ENCODE measurements around the gene EN2.
A peak's percentile ranks its signal among the peaks of the same experiment; 100 is the strongest.

EN2 gene

GRCh38 chr7:155458111-155458877, at the start of gene EN2:
EN2 (plus strand) TSS chr7:155458129; CDS start chr7:155458378, 249 bp downstream.
- no peak for DNase-seq

GRCh38 chr7:155408651-155409586, 49.0 kb upstream of the EN2 start:
- no peak for DNase-seq

- no peak for DNase-seq
Measured at GRCh38 chr7:155409980-155410379, 47.9 kb upstream of the EN2 start.

GRCh38 chr7:155410431-155410830, 47.5 kb upstream of the EN2 start:
- no peak for DNase-seq

- no peak for DNase-seq
Measured at GRCh38 chr7:155411718-155412415, 46.1 kb upstream of the EN2 start.

- DNase-seq: peak; percentile 44
Measured at GRCh38 chr7:155412416-155413253, 45.3 kb upstream of the EN2 start.

- no peak for DNase-seq
Measured at GRCh38 chr7:155414547-155415492, 43.1 kb upstream of the EN2 start.

GRCh38 chr7:155416646-155417380, 41.1 kb upstream of the EN2 start:
- DNase-seq: no peak

GRCh38 chr7:155418304-155418703, 39.6 kb upstream of the EN2 start:
- DNase-seq: no peak

GRCh38 chr7:155418941-155419755, 38.8 kb upstream of the EN2 start:
- DNase-seq: no peak

GRCh38 chr7:155420116-155420515, 37.8 kb upstream of the EN2 start:
- DNase-seq: no peak

GRCh38 chr7:155422151-155422550, 35.8 kb upstream of the EN2 start:
- no peak for DNase-seq

- no peak for DNase-seq
Measured at GRCh38 chr7:155422599-155423336, 35.2 kb upstream of the EN2 start.

- DNase-seq: no peak
Measured at GRCh38 chr7:155423337-155424285, 34.3 kb upstream of the EN2 start.

GRCh38 chr7:155424301-155425010, 33.5 kb upstream of the EN2 start:
- no peak for DNase-seq

- no peak for DNase-seq
Measured at GRCh38 chr7:155425011-155425340, 33.0 kb upstream of the EN2 start.

GRCh38 chr7:155425887-155426286, 32.0 kb upstream of the EN2 start:
- DNase-seq: no peak

All from activated CD8-positive, alpha-beta memory T cell treated with anti-CD3 and anti-CD28 coated beads, Interleukin-2, amount 50 U/mL, for 4 hours (primary cell).